SH-SY5Y (cell line): Measurements from ENCODE around the gene WDR43.

Source experiments
- GATA2 ChIP-seq: IDR thresholded peaks from 2 replicates; pipeline ENCODE4 v1.6.1; 2011; ENCODE audit warnings: mild to moderate bottlenecking, low read depth, low read length
- GATA3 ChIP-seq: IDR thresholded peaks from 2 replicates; pipeline ENCODE4 v1.6.1; 2011; ENCODE audit warnings: low read depth, mild to moderate bottlenecking, low read length, moderate library complexity

DNA sequence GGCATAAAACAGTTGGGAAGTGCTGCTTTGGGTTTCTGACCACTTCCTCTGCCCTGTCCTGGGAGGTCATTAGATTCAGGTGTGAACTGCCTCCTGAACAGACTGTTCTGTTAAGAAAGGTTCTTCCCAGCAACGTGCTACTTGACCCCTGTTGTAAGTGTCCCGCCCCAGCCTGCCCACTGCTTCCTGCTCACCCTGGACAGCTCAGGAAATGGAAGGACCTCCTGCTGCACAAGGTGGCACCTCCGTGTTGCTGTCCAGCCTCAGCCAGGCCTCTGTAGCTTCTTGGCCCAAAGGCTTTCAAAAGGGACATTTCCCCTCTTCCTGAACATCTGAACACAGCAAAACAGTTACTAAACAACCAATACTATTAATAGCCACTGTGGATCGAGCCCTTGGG is 92.0 kb downstream of the WDR43 start:
- no peak for TF ChIP-seq GATA2
- TF ChIP-seq GATA3, result no peak
